Gastrocnemius medialis (tissue), 4 donors: ENCODE results near the gene NAA30.

Source experiments
- CTCF ChIP-seq, 5 experiments: fragments of 450-650 bp in 3 of 5; fragments of 200-600 bp in 2 of 5; sonication (generic) in 2 of 5; IDR thresholded peaks in 4 of 5; conservative IDR thresholded peaks in 1 of 5; 1 replicate in 4 of 5; 2 replicates in 1 of 5; pipeline ENCODE4 v1.5.1; 2016 to 2019; ENCODE audit warnings: antibody characterized with exemption in 5 of 5, mild to moderate bottlenecking in 3 of 5, moderate library complexity in 3 of 5
- POLR2A ChIP-seq, 2 donors: fragments of 450-650 bp; IDR thresholded peaks; one replicate each; pipeline ENCODE4 v1.6.1; 2017; ENCODE audit warnings: antibody characterized with exemption in 2 of 2, mild to moderate bottlenecking in 2 of 2, moderate library complexity in 2 of 2

GRCh38 chr14:57390037-57390805 lies at the start of gene NAA30:
- TF ChIP-seq CTCF (IDR thresholded peaks at IDR 0.05 in 4 of 5, conservative IDR thresholded peaks at IDR 0.05 in 1 of 5) (peak in 1 of 5 experiments; percentile 19), POLR2A (IDR thresholded peaks at IDR 0.05) (peak; percentile 58 to 66)
